Adrenal gland (tissue), 5 donors: ENCODE data around the gene ANK3.

Experiments used
- CTCF ChIP-seq, 6 experiments: fragments of 450-650 bp in 4 of 6; fragments of 200-600 bp in 2 of 6; sonication (generic) in 1 of 6; IDR thresholded peaks; 1 replicate in 5 of 6; 2 replicates in 1 of 6; pipeline versions ENCODE4 v1.5.1 to v1.8.0; 2016 to 2021; ENCODE audit warnings: antibody characterized with exemption in 6 of 6, mild to moderate bottlenecking in 2 of 6, moderate library complexity in 1 of 6
- POLR2A ChIP-seq, 2 donors: fragments of 450-650 bp; IDR thresholded peaks; one replicate each; pipeline ENCODE4 v1.6.1; 2017; ENCODE audit warnings: antibody characterized with exemption in 2 of 2, mild to moderate bottlenecking in 2 of 2, moderate library complexity in 1 of 2
- donor health status: DM: no; HTN: no; CAD: no.

GRCh38 chr10:60044242-60044641 is 345.4 kb downstream of the ANK3 start:
- TF ChIP-seq CTCF (IDR thresholded peaks at IDR 0.05) (no peak), POLR2A (IDR thresholded peaks at IDR 0.05) (no peak)
